ENCODE measurements around the gene BACE2. TPM values are rescaled to one million over a fixed set of nuclear protein-coding genes. Genes with fewer than 3 reads are reported as not detected.

Gene BACE2
- polyA plus RNA-seq, 2 donors = 20.4 to 23.2 TPM

DNA sequence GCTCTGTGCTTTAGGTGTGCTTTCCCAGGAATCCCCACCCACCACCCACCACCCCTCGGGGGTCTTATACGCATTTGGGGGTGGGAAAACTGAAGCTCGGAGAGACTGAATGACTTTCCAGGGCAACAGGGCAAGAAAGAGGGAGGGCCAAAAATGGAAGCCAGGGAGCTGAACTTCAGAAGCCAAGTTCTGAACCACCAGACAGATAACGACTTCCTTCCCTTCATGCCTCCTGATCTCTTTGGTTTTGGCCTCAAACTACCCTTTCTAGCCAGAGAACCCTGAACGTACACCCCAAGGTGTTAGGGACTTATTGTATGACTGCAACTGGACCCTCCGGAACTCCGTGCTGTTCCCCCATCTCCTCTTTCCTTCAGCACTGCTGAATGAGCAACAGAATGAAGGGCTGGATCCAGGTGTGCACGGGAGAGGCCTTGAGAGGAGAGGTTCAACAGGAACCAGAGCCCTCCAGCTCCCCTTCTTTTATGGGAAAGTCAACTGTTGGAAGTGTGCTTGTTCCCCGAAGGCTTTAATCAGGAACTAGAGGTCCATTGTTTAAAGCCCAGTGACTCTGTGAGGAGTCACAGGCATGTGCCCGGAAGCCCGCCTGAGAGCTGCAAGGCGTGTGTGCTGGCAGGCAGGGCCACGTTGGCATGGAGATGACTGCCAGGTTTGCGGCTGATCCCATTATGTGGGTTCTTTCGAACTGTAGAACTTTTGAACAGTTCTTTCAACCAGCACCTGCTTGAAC is 3.1 kb downstream of the BACE2 start:
- Histone ChIP-seq H3K36me3 (ENCODE audit: control insufficient read depth in 2 of 2, insufficient read depth in 2 of 2, low read length in 1 of 2) (no peaks in the 10 kb centered on the region), H3K4me3 (ENCODE audit: low read depth in 1 of 2, low read length in 2 of 2) (peak overlapping the region in 1 of 2 donors; percentile 10), H3K9me3 (ENCODE audit: control insufficient read depth in 2 of 2, insufficient read depth in 1 of 2, low read depth in 1 of 2, low read length in 1 of 2) (no peaks in the 10 kb centered on the region), H3K27me3 (ENCODE audit: control insufficient read depth in 1 of 2, insufficient read depth in 2 of 2, low read length in 2 of 2) (no peaks in the 10 kb centered on the region), H3K27ac (ENCODE audit: low read depth in 2 of 2, low read length in 1 of 2) (peak overlapping the region; percentile 69 to 91), H3K4me1 (ENCODE audit: control insufficient read depth in 2 of 2, insufficient read depth in 2 of 2, low read length in 1 of 2) (peaks cover 0 to 15% of the 10 kb centered on the region in 2 donors)
- 38 to 48% methylated on average over 15 of the region's 15 CpGs for WGBS, 2 donors

DNA sequence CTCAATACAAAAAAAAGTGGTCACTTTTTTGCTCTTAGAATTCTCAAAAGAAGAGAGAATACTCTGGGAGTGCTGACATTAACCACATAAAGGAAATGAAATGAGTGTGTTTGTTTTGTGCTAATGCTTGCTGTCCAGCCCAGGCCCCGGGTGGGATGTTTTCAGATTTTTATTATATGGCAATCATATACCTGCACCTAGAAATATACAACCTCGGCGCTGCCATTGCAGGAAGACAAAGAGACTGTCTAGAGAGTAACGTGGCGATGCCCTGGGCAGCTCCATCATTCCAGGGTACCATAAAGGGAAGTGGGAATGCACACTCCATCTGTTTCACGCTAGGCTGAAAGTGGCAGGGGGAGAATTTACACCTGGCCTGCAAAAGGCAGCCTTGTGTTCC is 7.1 kb downstream of the BACE2 start:
- Histone ChIP-seq H3K4me3 (ENCODE audit: low read depth in 1 of 2, low read length in 2 of 2) (no peak overlapping the region), H3K9me3 (ENCODE audit: control insufficient read depth in 2 of 2, insufficient read depth in 1 of 2, low read depth in 1 of 2, low read length in 1 of 2) (no peaks in the 10 kb centered on the region), H3K4me1 (ENCODE audit: control insufficient read depth in 2 of 2, insufficient read depth in 2 of 2, low read length in 1 of 2) (peaks cover 4 to 20% of the 10 kb centered on the region in 2 donors), H3K27ac (ENCODE audit: low read depth in 2 of 2, low read length in 1 of 2) (no peak overlapping the region), H3K36me3 (ENCODE audit: control insufficient read depth in 2 of 2, insufficient read depth in 2 of 2, low read length in 1 of 2) (peaks cover 0 to 6% of the 10 kb centered on the region in 2 donors), H3K27me3 (ENCODE audit: control insufficient read depth in 1 of 2, insufficient read depth in 2 of 2, low read length in 2 of 2) (no peaks in the 10 kb centered on the region)
- WGBS, 2 donors = 84 to 91% methylated on average over 6 of the region's 6 CpGs

DNA sequence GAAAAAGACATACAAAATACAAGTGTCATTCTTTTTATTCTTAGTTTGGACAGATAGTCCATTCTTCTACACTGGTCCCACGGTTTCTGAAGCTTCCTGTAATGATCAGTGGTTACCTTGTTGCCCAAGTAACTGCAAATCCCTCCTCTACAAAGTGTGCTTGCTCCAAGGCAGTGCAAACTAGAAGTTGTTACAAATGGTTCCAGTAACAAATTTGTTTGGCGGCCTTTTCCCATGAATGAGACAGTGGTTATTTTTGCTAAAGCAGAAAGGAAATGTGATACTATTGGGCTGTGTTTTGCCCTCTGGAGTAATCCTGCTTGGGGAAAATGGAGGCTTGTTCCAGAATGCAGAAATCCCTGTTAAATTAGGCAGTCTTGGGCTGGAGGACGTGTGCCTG is 8.9 kb downstream of the BACE2 start:
- H3K36me3 ChIP-seq (ENCODE audit: control insufficient read depth in 2 of 2, insufficient read depth in 2 of 2, low read length in 1 of 2) = peaks cover 0 to 6% of the 10 kb centered on the region in 2 donors
- H3K27ac ChIP-seq (ENCODE audit: low read depth in 2 of 2, low read length in 1 of 2) = no peak overlapping the region
- H3K4me1 ChIP-seq (ENCODE audit: control insufficient read depth in 2 of 2, insufficient read depth in 2 of 2, low read length in 1 of 2) = peaks cover 4 to 16% of the 10 kb centered on the region in 2 donors
- 75 to 78% methylated on average over 3 of the region's 3 CpGs for WGBS, 2 donors
- no peaks in the 10 kb centered on the region for H3K9me3 ChIP-seq (ENCODE audit: control insufficient read depth in 2 of 2, insufficient read depth in 1 of 2, low read depth in 1 of 2, low read length in 1 of 2)
- H3K4me3 ChIP-seq (ENCODE audit: low read depth in 1 of 2, low read length in 2 of 2) = no peak overlapping the region
- no peaks in the 10 kb centered on the region for H3K27me3 ChIP-seq (ENCODE audit: control insufficient read depth in 1 of 2, insufficient read depth in 2 of 2, low read length in 2 of 2)

DNA sequence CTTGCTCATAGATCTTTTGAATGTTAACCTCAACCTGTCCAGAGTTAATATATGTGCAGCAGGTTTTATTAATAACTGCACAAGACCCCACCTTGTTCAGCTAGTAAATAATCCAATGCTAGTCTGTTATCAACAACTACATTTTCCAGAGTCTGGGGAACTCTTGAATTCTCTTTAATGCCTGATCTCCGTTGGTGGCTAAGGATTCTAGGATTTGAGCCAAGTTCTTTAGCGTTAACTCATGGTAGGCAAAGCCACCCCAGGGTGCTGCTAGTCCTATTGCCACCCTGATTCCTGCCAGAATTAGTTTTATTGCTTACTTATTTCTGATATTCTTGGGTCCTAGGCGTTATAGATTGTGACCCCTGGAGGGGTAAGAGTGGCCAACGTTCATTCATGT is 12.8 kb downstream of the BACE2 start:
- peaks cover 4 to 8% of the 10 kb centered on the region in 2 donors for H3K4me1 ChIP-seq (ENCODE audit: control insufficient read depth in 2 of 2, insufficient read depth in 2 of 2, low read length in 1 of 2)
- no peaks in the 10 kb centered on the region for H3K27me3 ChIP-seq (ENCODE audit: control insufficient read depth in 1 of 2, insufficient read depth in 2 of 2, low read length in 2 of 2)

DNA sequence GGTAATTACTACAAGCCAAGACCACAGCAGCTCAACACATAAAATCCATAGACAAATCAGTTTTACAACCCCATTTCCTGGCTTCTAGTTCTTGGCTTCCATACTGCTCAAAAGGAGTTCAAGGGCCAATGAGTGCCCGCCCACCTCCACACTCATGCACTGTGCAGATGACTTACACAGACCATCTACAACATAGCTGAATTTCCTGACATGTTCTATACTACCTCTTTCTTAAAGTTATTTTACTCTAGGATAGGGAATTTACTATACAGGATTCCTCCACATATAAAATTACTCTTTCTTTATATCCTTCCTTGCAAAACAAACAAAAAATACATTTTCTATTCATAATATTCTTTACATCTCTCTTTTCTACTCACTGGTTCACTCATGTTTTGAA is 14.6 kb downstream of the BACE2 start:
- 92 to 93% methylated on average over 1 of the region's 1 CpG for WGBS, 2 donors
- H3K36me3 ChIP-seq (ENCODE audit: control insufficient read depth in 2 of 2, insufficient read depth in 2 of 2, low read length in 1 of 2) = peaks cover 0 to 4% of the 10 kb centered on the region in 2 donors
- no peaks in the 10 kb centered on the region for H3K9me3 ChIP-seq (ENCODE audit: control insufficient read depth in 2 of 2, insufficient read depth in 1 of 2, low read depth in 1 of 2, low read length in 1 of 2)
- H3K27me3 ChIP-seq (ENCODE audit: control insufficient read depth in 1 of 2, insufficient read depth in 2 of 2, low read length in 2 of 2) = no peaks in the 10 kb centered on the region
- no peak overlapping the region for H3K4me3 ChIP-seq (ENCODE audit: low read depth in 1 of 2, low read length in 2 of 2)
- no peak overlapping the region for H3K27ac ChIP-seq (ENCODE audit: low read depth in 2 of 2, low read length in 1 of 2)
- peaks cover 7 to 20% of the 10 kb centered on the region in 2 donors for H3K4me1 ChIP-seq (ENCODE audit: control insufficient read depth in 2 of 2, insufficient read depth in 2 of 2, low read length in 1 of 2)

More for the DNA sequence above, 12.8 kb downstream of the BACE2 start:
- H3K27ac ChIP-seq (ENCODE audit: low read depth in 2 of 2, low read length in 1 of 2) = no peak overlapping the region
- WGBS, 2 donors = 53 to 65% methylated on average over 4 of the region's 4 CpGs
- H3K9me3 ChIP-seq (ENCODE audit: control insufficient read depth in 2 of 2, insufficient read depth in 1 of 2, low read depth in 1 of 2, low read length in 1 of 2) = no peaks in the 10 kb centered on the region
- H3K4me3 ChIP-seq (ENCODE audit: low read depth in 1 of 2, low read length in 2 of 2) = no peak overlapping the region
- H3K36me3 ChIP-seq (ENCODE audit: control insufficient read depth in 2 of 2, insufficient read depth in 2 of 2, low read length in 1 of 2) = peaks cover 0 to 6% of the 10 kb centered on the region in 2 donors

DNA sequence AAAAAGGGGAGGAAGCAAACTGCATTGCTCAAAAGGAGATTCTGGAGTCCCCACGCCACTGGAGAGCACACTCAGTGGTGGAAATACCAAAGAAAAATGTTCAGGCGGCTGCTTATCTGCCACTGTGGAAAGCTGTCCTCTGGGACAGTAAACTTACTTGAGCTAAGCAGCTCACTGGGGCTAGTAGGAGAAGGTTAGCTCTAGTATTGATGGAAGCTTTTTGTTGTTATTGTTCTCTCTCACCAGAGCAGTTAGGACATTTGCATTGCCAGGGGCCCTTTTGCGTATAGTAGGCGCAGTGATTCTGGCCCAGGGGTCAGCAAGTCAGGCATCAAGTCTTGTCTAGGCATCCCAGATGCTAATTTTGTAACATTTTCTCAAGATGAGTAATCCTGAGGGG is 15.6 kb downstream of the BACE2 start:
- Histone ChIP-seq H3K9me3 (ENCODE audit: control insufficient read depth in 2 of 2, insufficient read depth in 1 of 2, low read depth in 1 of 2, low read length in 1 of 2) (no peaks in the 10 kb centered on the region), H3K4me1 (ENCODE audit: control insufficient read depth in 2 of 2, insufficient read depth in 2 of 2, low read length in 1 of 2) (peaks cover 7 to 22% of the 10 kb centered on the region in 2 donors), H3K27ac (ENCODE audit: low read depth in 2 of 2, low read length in 1 of 2) (no peak overlapping the region), H3K27me3 (ENCODE audit: control insufficient read depth in 1 of 2, insufficient read depth in 2 of 2, low read length in 2 of 2) (no peaks in the 10 kb centered on the region), H3K36me3 (ENCODE audit: control insufficient read depth in 2 of 2, insufficient read depth in 2 of 2, low read length in 1 of 2) (no peaks in the 10 kb centered on the region), H3K4me3 (ENCODE audit: low read depth in 1 of 2, low read length in 2 of 2) (no peak overlapping the region)
- 82 to 86% methylated on average over 4 of the region's 4 CpGs for whole genome bisulfite sequencing, 2 donors

DNA sequence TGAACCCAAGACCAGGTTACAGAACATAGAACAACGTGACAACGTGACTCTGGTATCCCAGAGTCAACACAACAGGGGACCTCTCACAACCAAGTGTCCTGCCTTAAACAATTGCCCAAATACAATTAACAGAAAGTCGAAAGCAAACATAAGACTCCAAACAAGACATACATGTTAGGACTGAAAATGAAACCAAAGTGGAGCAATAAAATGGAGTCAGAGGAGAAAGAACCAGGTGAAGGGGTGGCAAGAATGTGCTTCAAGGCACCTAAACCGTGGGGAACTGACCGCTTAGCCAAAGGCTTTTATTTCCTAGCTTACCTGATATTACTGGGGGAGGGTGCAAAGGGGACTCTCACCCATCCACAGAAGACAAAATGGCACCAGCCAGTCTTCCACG is 17.8 kb downstream of the BACE2 start:
- peaks cover 7 to 14% of the 10 kb centered on the region in 2 donors for H3K4me1 ChIP-seq (ENCODE audit: control insufficient read depth in 2 of 2, insufficient read depth in 2 of 2, low read length in 1 of 2)

DNA sequence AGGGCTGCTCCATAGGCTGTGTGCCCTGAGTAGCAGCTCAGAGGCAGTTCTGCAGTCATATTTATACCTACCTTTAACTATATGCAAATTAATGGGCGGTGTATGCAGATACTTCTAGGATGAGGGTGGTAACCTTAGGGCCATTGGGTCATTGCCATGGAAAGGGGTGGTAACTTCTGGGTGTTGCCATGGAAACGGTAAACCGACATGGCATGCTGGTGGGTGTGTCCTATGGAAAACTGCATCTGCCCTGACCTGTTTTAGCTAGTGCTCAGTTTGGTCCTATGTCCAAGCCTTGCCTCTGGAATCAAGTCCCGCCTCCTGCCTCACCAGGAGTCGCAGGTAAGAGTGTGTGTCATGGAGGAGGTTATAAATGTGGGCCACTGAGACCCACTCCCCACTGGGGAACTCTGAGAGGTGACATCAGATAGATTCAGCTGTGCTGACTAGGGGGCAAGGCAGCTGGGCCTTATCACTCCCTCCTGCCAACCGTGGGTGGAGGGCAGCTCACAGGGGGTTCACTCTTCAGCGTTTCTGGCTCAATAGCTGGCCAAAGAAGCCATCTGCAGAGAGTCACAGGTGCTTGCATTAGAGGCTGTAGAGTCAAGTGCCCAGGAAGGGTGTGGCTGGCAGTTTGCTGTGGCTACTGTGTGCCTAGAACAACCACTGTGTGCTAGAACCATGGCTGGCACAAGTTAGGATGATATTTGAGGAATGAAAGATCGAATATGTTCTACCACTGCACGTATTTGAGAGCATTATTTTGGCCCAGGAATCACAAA is 19.0 kb downstream of the BACE2 start:
- 67 to 68% methylated on average over 9 of the region's 9 CpGs for WGBS, 2 donors
- Histone ChIP-seq H3K9me3 (ENCODE audit: control insufficient read depth in 2 of 2, insufficient read depth in 1 of 2, low read depth in 1 of 2, low read length in 1 of 2) (no peaks in the 10 kb centered on the region), H3K4me3 (ENCODE audit: low read depth in 1 of 2, low read length in 2 of 2) (no peak overlapping the region), H3K36me3 (ENCODE audit: control insufficient read depth in 2 of 2, insufficient read depth in 2 of 2, low read length in 1 of 2) (no peaks in the 10 kb centered on the region), H3K27me3 (ENCODE audit: control insufficient read depth in 1 of 2, insufficient read depth in 2 of 2, low read length in 2 of 2) (no peaks in the 10 kb centered on the region), H3K4me1 (ENCODE audit: control insufficient read depth in 2 of 2, insufficient read depth in 2 of 2, low read length in 1 of 2) (peaks cover 7 to 14% of the 10 kb centered on the region in 2 donors), H3K27ac (ENCODE audit: low read depth in 2 of 2, low read length in 1 of 2) (peak overlapping the region; percentile 17 to 50)

More for the DNA sequence above, 17.8 kb downstream of the BACE2 start:
- no peaks in the 10 kb centered on the region for H3K36me3 ChIP-seq (ENCODE audit: control insufficient read depth in 2 of 2, insufficient read depth in 2 of 2, low read length in 1 of 2)
- H3K27ac ChIP-seq (ENCODE audit: low read depth in 2 of 2, low read length in 1 of 2) = no peak overlapping the region
- H3K4me3 ChIP-seq (ENCODE audit: low read depth in 1 of 2, low read length in 2 of 2) = no peak overlapping the region
- H3K27me3 ChIP-seq (ENCODE audit: control insufficient read depth in 1 of 2, insufficient read depth in 2 of 2, low read length in 2 of 2) = no peaks in the 10 kb centered on the region
- H3K9me3 ChIP-seq (ENCODE audit: control insufficient read depth in 2 of 2, insufficient read depth in 1 of 2, low read depth in 1 of 2, low read length in 1 of 2) = no peaks in the 10 kb centered on the region
- WGBS, 2 donors = 86 to 92% methylated on average over 6 of the region's 6 CpGs

DNA sequence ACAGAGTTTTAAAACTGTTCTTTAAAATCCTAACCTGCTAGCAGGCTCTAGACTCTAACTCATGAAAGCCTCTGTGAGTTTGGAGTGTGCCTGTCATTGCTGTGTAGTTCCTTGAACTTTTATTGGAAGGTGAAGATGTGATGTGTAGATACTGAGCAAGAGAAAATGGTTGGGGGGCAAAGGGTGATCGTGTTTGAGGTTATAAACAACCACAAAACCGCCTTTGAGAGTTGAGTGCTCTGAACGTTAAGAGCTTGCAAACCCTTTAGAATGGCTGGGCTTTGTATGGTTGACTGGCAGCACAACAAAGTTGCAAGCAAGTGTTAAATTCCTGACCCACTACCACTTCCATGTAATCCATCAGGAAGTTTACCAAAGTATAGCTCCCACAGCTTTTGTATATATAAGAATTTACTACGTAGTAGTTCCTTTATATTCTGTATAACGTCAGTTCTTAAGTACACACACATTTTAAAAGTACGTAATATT is 19.6 kb downstream of the BACE2 start:
- Histone ChIP-seq H3K27ac (ENCODE audit: low read depth in 2 of 2, low read length in 1 of 2) (no peak overlapping the region), H3K27me3 (ENCODE audit: control insufficient read depth in 1 of 2, insufficient read depth in 2 of 2, low read length in 2 of 2) (no peaks in the 10 kb centered on the region), H3K9me3 (ENCODE audit: control insufficient read depth in 2 of 2, insufficient read depth in 1 of 2, low read depth in 1 of 2, low read length in 1 of 2) (no peaks in the 10 kb centered on the region), H3K4me1 (ENCODE audit: control insufficient read depth in 2 of 2, insufficient read depth in 2 of 2, low read length in 1 of 2) (peaks cover 7 to 14% of the 10 kb centered on the region in 2 donors), H3K36me3 (ENCODE audit: control insufficient read depth in 2 of 2, insufficient read depth in 2 of 2, low read length in 1 of 2) (no peaks in the 10 kb centered on the region), H3K4me3 (ENCODE audit: low read depth in 1 of 2, low read length in 2 of 2) (no peak overlapping the region)
- 80 to 82% methylated on average over 6 of the region's 6 CpGs for WGBS, 2 donors

All from esophagus (tissue), 2 donors.